ENCODE measurements around the gene AMN. TPM values are rescaled to one million over a fixed set of nuclear protein-coding genes. Genes with fewer than 3 reads are reported as not detected.
"Not testable (repeated sequence)": the region's sequence is repeated elsewhere in the genome, so short reads cannot be mapped to it uniquely, and the experiment has no call there.

Gene AMN
- total and polyA plus RNA-seq, 9 of the 15 experiments (the other 6 are each of a cell fraction or from before 2014, with no cell fraction given), result 0.04 to 0.14 TPM; not detected in 7

DNA sequence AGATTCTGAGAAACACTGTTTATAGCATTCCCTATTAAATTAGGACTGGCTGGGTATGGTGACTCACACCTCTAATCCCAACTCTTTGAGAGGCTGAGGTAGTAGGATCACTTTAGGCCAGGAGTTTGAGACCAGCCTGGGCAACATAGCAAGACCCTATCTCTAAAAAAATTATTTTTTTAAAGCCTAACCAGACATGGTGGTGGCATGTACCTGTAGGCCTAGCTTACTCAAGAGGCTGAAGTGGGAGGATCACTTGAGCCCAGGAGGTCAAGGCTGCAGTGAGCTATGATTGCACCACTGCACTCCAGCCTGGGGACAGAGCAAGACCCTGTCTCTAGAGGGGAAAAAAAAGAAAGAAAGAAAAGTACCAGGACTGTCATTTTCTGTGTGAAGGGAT is 25.7 kb upstream of the AMN start:
- DNase-seq (ENCODE audit: extremely low read depth in 1 of 4, low spot score in 3 of 4); CTCF ChIA-PET (ENCODE audit: low intra/inter-chr PET ratio); POLR2A ChIA-PET: not testable (repeated sequence)

DNA sequence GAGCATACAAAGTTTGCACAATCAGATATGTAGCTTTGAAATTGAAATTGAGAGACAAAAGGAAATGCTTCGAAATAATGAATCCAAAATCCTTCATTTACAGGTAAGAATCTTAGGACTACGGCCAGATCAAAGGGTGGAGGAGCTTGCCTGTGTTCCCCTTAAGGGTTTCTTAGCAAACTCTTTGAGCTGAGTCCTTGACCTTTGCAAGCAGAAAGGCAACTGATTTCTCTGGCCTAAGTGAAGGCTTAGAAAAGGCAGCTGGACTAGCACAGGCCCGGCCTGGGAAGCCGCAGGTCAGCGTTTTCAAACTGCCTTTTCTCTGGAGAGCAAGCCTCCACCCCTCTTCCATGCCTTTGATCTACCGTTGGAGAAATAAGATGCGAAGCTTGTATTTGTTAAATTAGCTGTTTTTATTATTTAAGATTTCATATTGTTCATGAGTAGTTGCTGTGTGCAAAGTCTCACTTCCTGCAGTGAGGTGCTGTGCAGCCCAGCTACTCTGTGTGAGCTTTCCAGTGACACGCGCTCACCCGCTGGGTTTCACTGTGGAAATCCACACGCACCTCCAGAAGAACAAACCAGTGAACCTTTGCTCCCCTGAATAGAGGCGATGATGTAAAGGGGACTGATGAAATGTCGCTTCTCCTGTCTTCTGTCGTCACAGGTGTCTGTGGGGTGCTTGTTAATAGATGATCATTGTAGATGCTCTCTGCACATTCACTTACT is 25.0 kb upstream of the AMN start:
- H3K36me3 ChIP-seq (ENCODE audit: control insufficient read depth, insufficient read depth, low read length), result peaks cover 19% of the 10 kb centered on the region; the same call in 1 of the 3 replicates
- no peak overlapping the region for H3K9ac ChIP-seq (ENCODE audit: insufficient read depth in 1 of 2, low read depth in 2 of 2, low read length in 2 of 2)
- ATAC-seq, result no peak
- no peak for TF ChIP-seq ZBTB1 (CRISPR knock-in tag; IDR thresholded peaks at IDR 0.05; ENCODE audit: borderline replicate concordance, low read depth)
- TF ChIP-seq MBD2 (IDR thresholded peaks at IDR 0.05; ENCODE audit: borderline replicate concordance, low read depth), result no peak
- TF ChIP-seq ZNF766 (CRISPR knock-in tag; conservative IDR thresholded peaks at IDR 0.05), result no peak
- TF ChIP-seq JUND (IDR thresholded peaks at IDR 0.05; ENCODE audit: borderline replicate concordance, low read depth, low read length), result no peak
- TF ChIP-seq JUND (tag; IDR thresholded peaks at IDR 0.05; ENCODE audit: borderline replicate concordance, low read depth, low read length), result no peak
- no peak for TF ChIP-seq ETV5 (CRISPR knock-in tag; IDR thresholded peaks at IDR 0.05; ENCODE audit: low read depth)
- no peak for TF ChIP-seq RFX1 (IDR thresholded peaks at IDR 0.05)
- no peak for TF ChIP-seq HDAC6 (IDR thresholded peaks at IDR 0.05; ENCODE audit: low read depth, low read length)
- TF ChIP-seq NR2C1 (IDR thresholded peaks at IDR 0.05), result no peak
- TF ChIP-seq NR2C1 (tag; IDR thresholded peaks at IDR 0.05), result no peak
- TF ChIP-seq MCM3 (IDR thresholded peaks at IDR 0.05), result no peak
- no peak for TF ChIP-seq DACH1 (IDR thresholded peaks at IDR 0.05; ENCODE audit: partially characterized antibody)
- TF ChIP-seq ZFP36 (IDR thresholded peaks at IDR 0.05; ENCODE audit: low read depth, low read length, partially characterized antibody), result no peak
- TF ChIP-seq FOXM1 (IDR thresholded peaks at IDR 0.05; ENCODE audit: low read depth), result no peak
- no peak for TF ChIP-seq FOXM1 (CRISPR knock-in tag; IDR thresholded peaks at IDR 0.05; ENCODE audit: low read depth)
- TF ChIP-seq HDAC1 (IDR thresholded peaks at IDR 0.05), result no peak
- TF ChIP-seq, protein P1, sequence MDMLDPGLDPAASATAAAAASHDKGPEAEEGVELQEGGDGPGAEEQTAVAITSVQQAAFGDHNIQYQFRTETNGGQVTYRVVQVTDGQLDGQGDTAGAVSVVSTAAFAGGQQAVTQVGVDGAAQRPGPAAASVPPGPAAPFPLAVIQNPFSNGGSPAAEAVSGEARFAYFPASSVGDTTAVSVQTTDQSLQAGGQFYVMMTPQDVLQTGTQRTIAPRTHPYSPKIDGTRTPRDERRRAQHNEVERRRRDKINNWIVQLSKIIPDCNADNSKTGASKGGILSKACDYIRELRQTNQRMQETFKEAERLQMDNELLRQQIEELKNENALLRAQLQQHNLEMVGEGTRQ (CRISPR knock-in tag; IDR thresholded peaks at IDR 0.05), result no peak
- no peak for TF ChIP-seq BCL6 (CRISPR knock-in tag; IDR thresholded peaks at IDR 0.05)

More for the DNA sequence above, 25.7 kb upstream of the AMN start:
- H3K9me1 ChIP-seq (ENCODE audit: control insufficient read depth, insufficient read depth, low read length); H3K27ac ChIP-seq (ENCODE audit: extremely low read depth, low read depth, low read length); H3K9ac ChIP-seq (ENCODE audit: insufficient read depth in 1 of 2, low read depth in 2 of 2, low read length in 2 of 2); H3K4me2 ChIP-seq (ENCODE audit: insufficient read depth, low read length); BruUV-seq (replicated peaks); H4K20me1 ChIP-seq (replicated peaks; ENCODE audit: control insufficient read depth, insufficient read depth, low read length); ATAC-seq; H3K27me3 ChIP-seq (ENCODE audit: control insufficient read depth in 2 of 2, insufficient read depth in 2 of 2, low read length in 2 of 2); intact Hi-C loops (cut with micrococcal nuclease); H3K79me2 ChIP-seq (ENCODE audit: control insufficient read depth, insufficient read depth, low read length); FAIRE-seq; H2AFZ ChIP-seq (ENCODE audit: low read depth, low read length); H3K4me3 ChIP-seq; in situ Hi-C loops (cut with MboI); H3K4me1 ChIP-seq (replicated peaks in 1 of 2; ENCODE audit: control insufficient read depth in 2 of 2, insufficient read depth in 2 of 2, low read length in 2 of 2); H3K9me3 ChIP-seq (replicated peaks; ENCODE audit: control insufficient read depth, insufficient read depth, low read depth, low read length): not testable (repeated sequence)
- H3K36me3 ChIP-seq (ENCODE audit: control insufficient read depth, insufficient read depth, low read length), result peaks cover 19% of the 10 kb centered on the region; the same call in 1 of the 3 replicates
- 0 out of 2 replicates have a peak, but pooled peaks have one; percentile 14 for TF ChIP-seq ZNF121 (CRISPR knock-in tag; conservative IDR thresholded peaks at IDR 0.05)

More for the DNA sequence above, 25.0 kb upstream of the AMN start:
- in situ Hi-C loops (cut with MboI) (no loop called here), intact Hi-C loops (cut with micrococcal nuclease) (no loop called here)
- Histone ChIP-seq H3K9me3 (replicated peaks; ENCODE audit: control insufficient read depth, insufficient read depth, low read depth, low read length) (no peaks in the 10 kb centered on the region), H3K4me3 (no peak overlapping the region), H3K4me1 (replicated peaks in 1 of 2; ENCODE audit: control insufficient read depth in 2 of 2, insufficient read depth in 2 of 2, low read length in 2 of 2) (peaks cover 0 to 5% of the 10 kb centered on the region in 2 experiments; a peak in 2 of 5 replicates), H4K20me1 (replicated peaks; ENCODE audit: control insufficient read depth, insufficient read depth, low read length) (no peaks in the 10 kb centered on the region), H3K9me1 (ENCODE audit: control insufficient read depth, insufficient read depth, low read length) (no peaks in the 10 kb centered on the region), H3K79me2 (ENCODE audit: control insufficient read depth, insufficient read depth, low read length) (no peaks in the 10 kb centered on the region), H3K27ac (ENCODE audit: extremely low read depth, low read depth, low read length) (no peak overlapping the region), H3K27me3 (ENCODE audit: control insufficient read depth in 2 of 2, insufficient read depth in 2 of 2, low read length in 2 of 2) (no peaks in the 10 kb centered on the region), H3K4me2 (ENCODE audit: insufficient read depth, low read length) (no peak overlapping the region), H2AFZ (ENCODE audit: low read depth, low read length) (no peak overlapping the region)
- FAIRE-seq, result no peak
- CTCF ChIA-PET (ENCODE audit: low intra/inter-chr PET ratio), result no interaction called here
- no peak for DNase-seq (ENCODE audit: extremely low read depth in 1 of 4, low spot score in 3 of 4)
- WGBS (ENCODE audit: insufficient coverage, low coverage, missing lambda C conversion rate), result 93% methylated on average over 14 of the region's 14 CpGs
- no TSS peak for BruUV-seq (replicated peaks)
- POLR2A ChIA-PET, result no interaction called here
